WTC11 (cell line): ENCODE measurements around the gene DNAAF3.

Experiments used
- E2F4 ChIP-seq: sonication (generic); formaldehyde crosslinking; IDR thresholded peaks from 2 replicates; pipeline ENCODE4 v1.8.1; 2022; ENCODE audit warnings: low read depth, mild to moderate bottlenecking, moderate library complexity, missing genetic modification reagents, borderline replicate concordance
- FOXJ3 ChIP-seq: sonication (generic); formaldehyde crosslinking; IDR thresholded peaks from 2 replicates; pipeline ENCODE4 v1.9.0; 2021; ENCODE audit warnings: missing genetic modification reagents, mild to moderate bottlenecking, borderline replicate concordance
- NFE2L1 ChIP-seq: sonication (generic); formaldehyde crosslinking; IDR thresholded peaks from 2 replicates; pipeline ENCODE4 v1.8.1; 2023; ENCODE audit warnings: missing genetic modification reagents
- RELA ChIP-seq: sonication (generic); formaldehyde crosslinking; IDR thresholded peaks from 2 replicates; pipeline ENCODE4 v1.8.1; 2022; ENCODE audit warnings: missing genetic modification reagents, mild to moderate bottlenecking, borderline replicate concordance
- USF2 ChIP-seq: sonication (generic); formaldehyde crosslinking; IDR thresholded peaks from 2 replicates; pipeline ENCODE4 v1.8.1; 2023; ENCODE audit warnings: mild to moderate bottlenecking, missing genetic modification reagents, moderate library complexity
- ZBTB43 ChIP-seq: sonication (generic); formaldehyde crosslinking; IDR thresholded peaks from 2 replicates; pipeline ENCODE4 v1.8.1; 2023; ENCODE audit warnings: mild to moderate bottlenecking, missing genetic modification reagents
- ZNF138 ChIP-seq: sonication (generic); formaldehyde crosslinking; conservative IDR thresholded peaks from 2 replicates; pipeline ENCODE4 v1.8.1; 2022; ENCODE audit warnings: mild to moderate bottlenecking, moderate library complexity, missing genetic modification reagents
- ZNF232 ChIP-seq: sonication (generic); formaldehyde crosslinking; IDR thresholded peaks from 2 replicates; pipeline ENCODE4 v1.8.0; 2022; ENCODE audit warnings: mild to moderate bottlenecking, missing genetic modification reagents
- ZNF263 ChIP-seq: sonication (generic); formaldehyde crosslinking; IDR thresholded peaks from 2 replicates; pipeline ENCODE4 v1.8.1; 2022; ENCODE audit warnings: low read depth, mild to moderate bottlenecking, moderate library complexity, missing genetic modification reagents
- ZNF396 ChIP-seq: fragments of 250-450 bp; sonication (Bioruptor Pico); IDR thresholded peaks from 2 replicates; pipeline ENCODE4 v1.8.0; 2021; ENCODE audit warnings: mild to moderate bottlenecking, moderate library complexity, borderline replicate concordance
- ZNF416 ChIP-seq: fragments of 250-450 bp; sonication (Bioruptor Pico); IDR thresholded peaks from 2 replicates; pipeline ENCODE4 v1.9.0; 2021; ENCODE audit warnings: mild to moderate bottlenecking, inconsistent platforms
- TF ChIP-seq, protein P1 (sequence below): fragments of 200-600 bp; IDR thresholded peaks from 2 replicates; pipeline ENCODE4 v1.8.0; 2022; ENCODE audit warnings: antibody characterized with exemption
- TF ChIP-seq, protein P2 (sequence below): fragments of 250-450 bp; sonication (Bioruptor Pico); IDR thresholded peaks from 2 replicates; pipeline ENCODE4 v1.9.0; 2021; ENCODE audit warnings: moderate library complexity, mild to moderate bottlenecking, inconsistent platforms, borderline replicate concordance

DNA sequence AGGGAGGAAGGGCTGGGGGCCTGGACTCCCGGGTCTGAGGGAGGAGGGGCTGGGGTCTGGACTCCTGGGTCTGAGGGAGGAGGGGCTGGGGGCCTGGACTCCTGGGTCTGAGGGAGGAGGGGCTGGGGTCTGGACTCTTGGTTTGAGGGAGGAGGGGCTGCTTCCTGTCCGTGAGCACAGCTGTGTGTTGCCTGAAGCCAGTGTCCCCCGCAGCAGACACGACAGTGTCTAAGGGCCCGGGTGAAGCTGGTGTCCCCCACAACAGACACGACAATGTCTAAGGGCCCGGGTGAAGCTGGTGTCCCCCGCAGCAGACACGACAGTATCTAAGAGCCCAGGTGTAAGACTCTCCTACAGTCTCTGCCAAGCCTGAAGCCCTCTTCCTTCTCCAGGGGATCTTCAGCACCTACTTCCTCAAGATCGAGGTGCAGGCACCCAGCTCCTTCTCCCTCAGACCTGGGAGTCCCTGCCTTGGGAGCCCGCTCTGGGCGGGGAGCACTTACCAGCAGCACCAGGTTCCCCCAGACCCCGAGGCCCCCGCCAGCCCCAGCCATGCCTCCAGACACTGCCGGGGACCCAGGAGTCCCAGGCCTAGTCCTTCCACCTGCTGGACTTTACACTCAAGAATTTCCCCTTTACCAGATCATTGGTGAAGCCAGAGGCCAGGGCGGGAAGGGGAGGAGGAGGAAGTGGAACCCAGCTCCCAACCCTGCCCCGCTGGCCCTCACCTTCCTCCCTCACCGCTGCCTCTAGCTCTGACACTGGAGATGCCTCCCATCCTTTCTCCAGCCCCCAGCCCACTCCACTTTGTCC, 42.7 kb upstream of the DNAAF3 start, which contains the start of gene PTPRH:
- TF ChIP-seq, protein P1, sequence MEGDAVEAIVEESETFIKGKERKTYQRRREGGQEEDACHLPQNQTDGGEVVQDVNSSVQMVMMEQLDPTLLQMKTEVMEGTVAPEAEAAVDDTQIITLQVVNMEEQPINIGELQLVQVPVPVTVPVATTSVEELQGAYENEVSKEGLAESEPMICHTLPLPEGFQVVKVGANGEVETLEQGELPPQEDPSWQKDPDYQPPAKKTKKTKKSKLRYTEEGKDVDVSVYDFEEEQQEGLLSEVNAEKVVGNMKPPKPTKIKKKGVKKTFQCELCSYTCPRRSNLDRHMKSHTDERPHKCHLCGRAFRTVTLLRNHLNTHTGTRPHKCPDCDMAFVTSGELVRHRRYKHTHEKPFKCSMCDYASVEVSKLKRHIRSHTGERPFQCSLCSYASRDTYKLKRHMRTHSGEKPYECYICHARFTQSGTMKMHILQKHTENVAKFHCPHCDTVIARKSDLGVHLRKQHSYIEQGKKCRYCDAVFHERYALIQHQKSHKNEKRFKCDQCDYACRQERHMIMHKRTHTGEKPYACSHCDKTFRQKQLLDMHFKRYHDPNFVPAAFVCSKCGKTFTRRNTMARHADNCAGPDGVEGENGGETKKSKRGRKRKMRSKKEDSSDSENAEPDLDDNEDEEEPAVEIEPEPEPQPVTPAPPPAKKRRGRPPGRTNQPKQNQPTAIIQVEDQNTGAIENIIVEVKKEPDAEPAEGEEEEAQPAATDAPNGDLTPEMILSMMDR, result no peak
- TF ChIP-seq FOXJ3, result no peak
- TF ChIP-seq ZNF232 (CRISPR knock-in tag), result no peak
- TF ChIP-seq ZBTB43 (CRISPR knock-in tag), result no peak
- no peak for TF ChIP-seq ZNF263 (CRISPR knock-in tag)
- TF ChIP-seq NFE2L1, result no peak
- TF ChIP-seq, protein P2, sequence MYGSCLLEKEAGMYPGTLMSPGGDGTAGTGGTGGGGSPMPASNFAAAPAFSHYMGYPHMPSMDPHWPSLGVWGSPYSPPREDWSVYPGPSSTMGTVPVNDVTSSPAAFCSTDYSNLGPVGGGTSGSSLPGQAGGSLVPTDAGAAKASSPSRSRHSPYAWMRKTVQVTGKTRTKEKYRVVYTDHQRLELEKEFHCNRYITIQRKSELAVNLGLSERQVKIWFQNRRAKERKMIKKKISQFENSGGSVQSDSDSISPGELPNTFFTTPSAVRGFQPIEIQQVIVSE (CRISPR knock-in tag), result no peak
- no peak for TF ChIP-seq ZNF416 (CRISPR knock-in tag)
- no peak for TF ChIP-seq ZNF396 (CRISPR knock-in tag)
- no peak for TF ChIP-seq E2F4 (CRISPR knock-in tag)
- no peak for TF ChIP-seq USF2 (CRISPR knock-in tag)
- TF ChIP-seq ZNF138 (CRISPR knock-in tag), result no peak
- no peak for TF ChIP-seq RELA (CRISPR knock-in tag)
